AG09309 (cell line): ENCODE results near the gene PHF21A.

Source experiments
- DNase-seq: peaks from one replicate; pipeline ENCODE4 v3.0.0-alpha.2; 2010; ENCODE audit warnings: low read depth
- H3K4me3 ChIP-seq: 2 replicates; pipeline ENCODE4 v1.5.1; 2011; ENCODE audit warnings: mild to moderate bottlenecking, low read depth, low read length, moderate library complexity; ENCODE audit not compliant: control insufficient read depth
- TF ChIP-seq, protein P1 (sequence below): IDR thresholded peaks from 2 replicates; pipeline ENCODE4 v1.5.1; 2011; ENCODE audit warnings: mild to moderate bottlenecking, low read depth, low read length, inconsistent platforms; ENCODE audit not compliant: insufficient read depth, control insufficient read depth; ENCODE audit errors: missing control alignments

PHF21A gene

DNA sequence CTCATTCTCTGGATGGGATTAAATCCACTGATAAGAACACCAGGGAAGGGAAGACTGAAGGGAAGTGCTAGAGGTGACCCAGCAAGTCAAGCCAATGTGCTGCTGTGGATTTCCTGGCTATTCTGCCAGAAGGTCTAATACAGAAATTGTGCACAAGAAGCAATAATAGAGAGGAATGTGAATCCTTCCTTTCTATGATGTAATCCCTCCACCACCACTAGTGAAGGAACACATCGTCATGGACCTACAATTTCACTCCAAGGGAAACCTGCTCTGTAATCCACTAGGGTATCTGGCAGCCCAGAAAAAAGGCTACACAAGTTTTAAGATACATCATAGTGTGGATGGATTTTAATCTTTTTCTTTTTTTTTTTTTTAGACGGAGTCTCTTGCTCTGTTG is 181.4 kb downstream of the PHF21A start:
- no peak for DNase-seq
- TF ChIP-seq, protein P1, sequence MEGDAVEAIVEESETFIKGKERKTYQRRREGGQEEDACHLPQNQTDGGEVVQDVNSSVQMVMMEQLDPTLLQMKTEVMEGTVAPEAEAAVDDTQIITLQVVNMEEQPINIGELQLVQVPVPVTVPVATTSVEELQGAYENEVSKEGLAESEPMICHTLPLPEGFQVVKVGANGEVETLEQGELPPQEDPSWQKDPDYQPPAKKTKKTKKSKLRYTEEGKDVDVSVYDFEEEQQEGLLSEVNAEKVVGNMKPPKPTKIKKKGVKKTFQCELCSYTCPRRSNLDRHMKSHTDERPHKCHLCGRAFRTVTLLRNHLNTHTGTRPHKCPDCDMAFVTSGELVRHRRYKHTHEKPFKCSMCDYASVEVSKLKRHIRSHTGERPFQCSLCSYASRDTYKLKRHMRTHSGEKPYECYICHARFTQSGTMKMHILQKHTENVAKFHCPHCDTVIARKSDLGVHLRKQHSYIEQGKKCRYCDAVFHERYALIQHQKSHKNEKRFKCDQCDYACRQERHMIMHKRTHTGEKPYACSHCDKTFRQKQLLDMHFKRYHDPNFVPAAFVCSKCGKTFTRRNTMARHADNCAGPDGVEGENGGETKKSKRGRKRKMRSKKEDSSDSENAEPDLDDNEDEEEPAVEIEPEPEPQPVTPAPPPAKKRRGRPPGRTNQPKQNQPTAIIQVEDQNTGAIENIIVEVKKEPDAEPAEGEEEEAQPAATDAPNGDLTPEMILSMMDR: no peak
- no peak overlapping the region for H3K4me3 ChIP-seq

DNA sequence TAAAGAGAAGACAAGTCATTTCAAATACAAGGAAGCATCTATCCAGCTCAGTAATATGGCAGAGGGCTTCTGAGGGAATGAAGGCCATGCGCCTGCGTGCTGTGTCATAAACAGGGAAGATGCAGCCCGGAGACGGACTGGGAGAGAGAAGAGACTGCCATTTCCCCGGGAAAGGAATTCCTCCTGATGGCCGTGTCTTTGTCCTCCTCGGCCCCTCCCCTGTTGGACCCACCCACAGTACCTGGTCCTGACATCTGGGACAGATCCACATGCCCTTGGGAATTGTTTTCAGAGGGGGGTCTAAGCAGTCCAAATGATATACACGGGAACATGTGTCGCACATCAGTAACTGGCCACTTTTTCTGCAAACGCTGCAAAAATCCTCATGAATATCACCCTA is 183.3 kb downstream of the PHF21A start:
- DNase-seq: no peak
- no peak overlapping the region for H3K4me3 ChIP-seq
- TF ChIP-seq, protein P1: no peak

DNA sequence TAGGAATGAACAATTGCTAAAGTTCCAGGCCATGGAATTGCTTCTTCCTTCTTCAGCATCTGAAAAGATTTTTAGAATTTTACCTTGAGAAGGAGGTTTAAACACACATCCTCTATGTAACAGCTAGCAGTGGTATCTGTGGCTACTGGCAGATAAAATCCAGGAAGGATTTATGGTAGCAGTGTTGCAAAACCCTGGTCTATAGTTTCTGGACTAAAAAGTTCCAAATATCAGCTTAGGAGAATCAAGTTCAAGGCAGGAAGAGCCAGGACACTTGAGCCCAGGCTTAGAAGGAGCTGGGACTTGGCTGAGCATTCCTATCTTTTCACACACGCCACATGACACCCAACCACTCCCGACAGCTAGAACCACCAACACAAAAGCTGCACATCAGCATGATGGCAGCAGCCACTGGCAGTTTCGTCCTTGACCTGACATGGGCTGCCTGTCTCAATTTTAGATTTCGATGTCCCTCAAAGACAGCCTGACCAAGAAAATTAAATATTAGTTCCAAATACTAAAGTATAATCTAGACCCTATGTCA is 184.7 kb downstream of the PHF21A start:
- no peak for DNase-seq
- no peak overlapping the region for H3K4me3 ChIP-seq
- TF ChIP-seq, protein P1: no peak

DNA sequence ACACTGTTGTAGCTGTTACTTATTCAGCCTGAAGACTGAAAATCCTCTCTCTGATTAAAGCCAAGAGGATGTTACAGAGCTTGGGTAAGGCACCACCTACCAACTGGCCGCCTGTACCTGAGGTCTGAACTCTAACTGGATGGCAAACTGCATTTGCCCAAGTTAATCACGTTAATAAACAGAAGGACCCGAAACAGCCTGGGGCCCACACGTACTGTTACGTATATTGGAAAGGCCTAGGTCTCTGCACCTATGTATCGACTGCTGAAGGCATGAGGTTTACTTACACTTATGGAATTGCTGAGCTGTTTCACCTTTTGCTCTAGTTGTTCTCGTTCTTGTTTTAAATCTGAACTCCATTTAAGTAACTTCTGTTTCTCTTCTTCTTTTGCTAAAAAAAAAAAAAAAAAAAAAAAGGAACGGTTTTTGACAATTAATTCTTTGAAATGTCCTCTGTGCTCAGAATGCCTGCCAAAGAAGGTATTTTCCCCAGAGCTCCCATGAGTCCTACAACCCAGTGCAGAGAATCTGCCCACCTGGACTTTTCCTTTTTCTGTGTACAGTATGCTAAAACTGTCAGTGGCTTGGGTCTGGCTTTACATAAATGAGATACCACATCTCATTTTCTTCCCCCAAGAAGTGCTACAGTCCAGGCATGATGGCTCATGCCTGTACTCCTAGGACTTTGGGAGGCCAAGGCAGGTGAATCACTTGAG is 185.7 kb downstream of the PHF21A start:
- DNase-seq: no peak

DNA sequence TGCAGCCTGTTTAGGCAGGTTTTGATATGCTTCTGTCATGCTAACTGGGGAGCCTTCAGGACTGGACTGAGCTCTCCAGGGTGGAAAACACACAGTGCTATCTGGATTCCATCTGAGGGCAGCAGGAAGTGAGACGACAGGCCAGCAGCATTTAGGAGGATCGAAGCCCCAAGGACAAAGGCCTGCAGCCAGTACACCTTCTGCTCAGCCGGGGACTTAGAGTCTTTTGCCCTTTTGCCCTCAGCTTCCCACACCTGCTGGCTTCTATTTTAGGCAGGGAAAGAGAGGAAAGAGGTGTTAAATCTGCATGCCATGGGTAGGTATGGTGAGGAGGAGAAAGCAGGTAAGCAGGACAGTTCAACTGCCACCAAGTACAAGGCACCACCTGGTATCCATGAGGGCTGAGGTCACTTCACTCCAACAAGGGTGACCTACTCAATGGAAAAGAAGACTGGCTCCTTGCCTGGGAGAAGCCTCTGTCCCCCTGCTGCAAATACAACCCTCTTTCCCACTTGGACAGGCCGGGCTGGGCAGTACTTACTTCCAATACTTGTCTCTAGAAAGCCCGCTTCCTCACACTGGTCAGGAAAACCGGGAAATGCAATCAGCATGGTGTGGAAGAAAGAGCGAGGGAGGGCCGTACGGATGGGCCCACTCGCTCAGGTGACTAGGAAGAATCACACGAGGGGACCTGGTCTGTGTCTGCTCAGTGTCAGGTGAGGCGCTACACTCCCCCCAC is 186.5 kb downstream of the PHF21A start:
- no peak for DNase-seq
- no peak overlapping the region for H3K4me3 ChIP-seq
- TF ChIP-seq, protein P1: no peak

More for the DNA sequence above, 185.7 kb downstream of the PHF21A start:
- no peak overlapping the region for H3K4me3 ChIP-seq
- TF ChIP-seq, protein P1: no peak

DNA sequence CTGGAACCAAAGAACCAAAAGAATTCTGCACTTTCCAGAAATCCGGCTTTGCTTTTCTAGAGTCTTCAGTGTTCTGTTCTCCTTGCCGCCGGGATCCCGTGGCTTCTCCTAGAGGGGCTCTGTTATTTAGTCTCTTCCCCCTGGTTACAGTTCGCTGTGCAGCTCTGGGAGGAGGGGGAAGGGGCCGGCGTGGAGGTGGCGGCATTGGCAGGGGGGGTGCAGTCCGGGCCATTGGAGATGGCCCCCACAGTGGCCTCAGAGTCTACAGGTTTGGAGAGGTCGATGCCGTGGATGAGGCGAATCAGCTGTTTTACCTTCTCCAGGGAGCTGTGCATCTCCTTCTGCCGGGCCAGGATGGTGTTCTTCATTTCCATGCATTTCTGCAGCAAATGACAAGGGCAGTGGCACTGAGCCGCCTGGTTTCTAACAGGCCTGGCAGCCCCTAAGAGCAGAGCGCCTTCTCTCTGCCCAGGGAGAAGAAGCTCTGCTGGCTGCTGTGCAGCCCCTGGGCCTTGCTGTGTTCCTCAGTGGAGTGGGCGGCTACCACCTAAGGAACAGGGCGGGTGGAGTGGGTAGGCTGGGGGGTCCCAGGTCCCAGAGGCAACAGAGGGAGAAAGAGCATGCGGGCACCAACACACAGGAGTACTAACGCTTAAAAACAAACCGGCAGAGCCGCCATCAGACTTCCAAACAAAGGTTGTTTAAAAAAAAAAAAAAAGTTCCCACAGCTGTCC is 187.2 kb downstream of the PHF21A start:
- no peak for DNase-seq
- H3K4me3 ChIP-seq: no peak overlapping the region
- TF ChIP-seq, protein P1: no peak
